H9 (cell line): ENCODE measurements around the gene CAPN14. TPM values are rescaled to one million over a fixed set of nuclear protein-coding genes. Genes with fewer than 3 reads are reported as not detected.

Source experiments
- DNase-seq: peaks from one replicate; pipeline ENCODE4 v3.0.0-alpha.2; 2017
- H2AFZ ChIP-seq: one replicate; pipeline ENCODE4 v1.6.1; 2013; ENCODE audit warnings: mild to moderate bottlenecking, low read length, control low read depth, moderate library complexity
- H2AK5ac ChIP-seq: 2 replicates; pipeline ENCODE4 v1.6.1; 2013; ENCODE audit warnings: low read length, control low read depth, mixed read lengths; ENCODE audit not compliant: insufficient read length
- H2BK120ac ChIP-seq: one replicate; pipeline ENCODE4 v1.6.1; 2013; ENCODE audit warnings: low read depth, mild to moderate bottlenecking, low read length, control low read depth, inconsistent platforms; ENCODE audit not compliant: poor library complexity, severe bottlenecking
- H2BK12ac ChIP-seq: 2 replicates; pipeline ENCODE4 v1.6.1; 2013; ENCODE audit warnings: low read length, control low read depth, mixed read lengths, low read depth; ENCODE audit not compliant: insufficient read length
- H2BK15ac ChIP-seq: 2 replicates; pipeline ENCODE4 v1.6.1; 2013; ENCODE audit warnings: low read depth, low read length, control low read depth
- H2BK20ac ChIP-seq: one replicate; pipeline ENCODE4 v1.6.1; 2013; ENCODE audit warnings: low read depth, mild to moderate bottlenecking, low read length, control low read depth, inconsistent platforms; ENCODE audit not compliant: poor library complexity, severe bottlenecking
- H2BK5ac ChIP-seq: 2 replicates; pipeline ENCODE4 v1.6.1; 2013; ENCODE audit warnings: low read length, control low read depth, mixed read lengths; ENCODE audit not compliant: insufficient read length
- H3K14ac ChIP-seq: 2 replicates; pipeline ENCODE4 v1.6.1; 2013; ENCODE audit warnings: low read length, control low read depth; ENCODE audit not compliant: insufficient read depth
- H3K18ac ChIP-seq: 2 replicates; pipeline ENCODE4 v1.6.1; 2013; ENCODE audit warnings: low read depth, mild to moderate bottlenecking, mixed read lengths, low read length, control low read depth; ENCODE audit not compliant: insufficient read length
- H3K23ac ChIP-seq: 2 replicates; pipeline ENCODE4 v1.6.1; 2013; ENCODE audit warnings: low read length, control low read depth, mixed read lengths, low read depth; ENCODE audit not compliant: insufficient read length
- H3K23me2 ChIP-seq: 2 replicates; pipeline ENCODE4 v1.6.1; 2013; ENCODE audit warnings: low read depth, mild to moderate bottlenecking, mixed read lengths, low read length, control low read depth; ENCODE audit not compliant: insufficient read length, poor library complexity, severe bottlenecking
- H3K27ac ChIP-seq: 2 replicates; pipeline ENCODE4 v1.5.1; 2013; ENCODE audit warnings: low read length, control low read depth, mixed read lengths, low read depth; ENCODE audit not compliant: insufficient read length
- H3K27me3 ChIP-seq: 2 replicates; pipeline ENCODE4 v1.6.1; 2013; ENCODE audit warnings: low read length, control low read depth, inconsistent platforms; ENCODE audit not compliant: insufficient read depth
- H3K4ac ChIP-seq: 2 replicates; pipeline ENCODE4 v1.6.1; 2013; ENCODE audit warnings: low read depth, mild to moderate bottlenecking, control low read depth, inconsistent platforms, low read length, moderate library complexity
- H3K4me1 ChIP-seq: 2 replicates; pipeline ENCODE4 v1.6.1; 2013; ENCODE audit warnings: low read length, control low read depth, inconsistent platforms; ENCODE audit not compliant: insufficient read depth
- H3K4me2 ChIP-seq: 2 replicates; pipeline ENCODE4 v1.6.1; 2013; ENCODE audit warnings: low read length, control low read depth, mixed read lengths; ENCODE audit not compliant: insufficient read length, insufficient read depth
- H3K56ac ChIP-seq: 2 replicates; pipeline ENCODE4 v1.6.1; 2013; ENCODE audit warnings: low read depth, mild to moderate bottlenecking, mixed read lengths, low read length, control low read depth; ENCODE audit not compliant: insufficient read length
- H3K79me1 ChIP-seq: 2 replicates; pipeline ENCODE4 v1.6.1; 2013; ENCODE audit warnings: low read depth, mild to moderate bottlenecking, moderate library complexity, low read length, control low read depth, inconsistent platforms; ENCODE audit not compliant: insufficient read depth, poor library complexity, severe bottlenecking
- H3K79me2 ChIP-seq: 2 replicates; pipeline ENCODE4 v1.6.1; 2013; ENCODE audit warnings: low read length, control low read depth, inconsistent platforms; ENCODE audit not compliant: insufficient read depth
- H3K9ac ChIP-seq: 2 replicates; pipeline ENCODE4 v1.6.1; 2013; ENCODE audit warnings: low read length, control low read depth, mixed read lengths; ENCODE audit not compliant: insufficient read length; ENCODE audit errors: extremely low read depth
- H3K9me3 ChIP-seq: one replicate; pipeline ENCODE4 v1.6.1; 2013; ENCODE audit warnings: low read depth, low read length, inconsistent platforms; ENCODE audit not compliant: control insufficient read depth
- H3T11ph ChIP-seq: one replicate; pipeline ENCODE4 v1.6.1; 2013; ENCODE audit warnings: mild to moderate bottlenecking, low read length, control low read depth, inconsistent platforms
- H4K20me1 ChIP-seq: one replicate; pipeline ENCODE4 v1.6.1; 2013; ENCODE audit not compliant: control insufficient read depth, insufficient read length, insufficient read depth
- H4K5ac ChIP-seq: 2 replicates; pipeline ENCODE4 v1.6.1; 2013; ENCODE audit warnings: low read depth, mild to moderate bottlenecking, mixed read lengths, low read length, control low read depth; ENCODE audit not compliant: insufficient read length
- H4K8ac ChIP-seq: replicated peaks from 2 replicates; pipeline ENCODE4 v1.6.1; 2013; ENCODE audit warnings: low read length, control low read depth, mixed read lengths, low read depth; ENCODE audit not compliant: insufficient read length
- H4K91ac ChIP-seq: 2 replicates; pipeline ENCODE4 v1.6.1; 2013; ENCODE audit warnings: low read depth, mild to moderate bottlenecking, moderate library complexity, mixed read lengths, low read length, control low read depth; ENCODE audit not compliant: insufficient read length
- H3K27ac Mint-ChIP-seq, 3 experiments: 2 replicates in 2 of 3; 3 replicates in 1 of 3; pipeline ENCODE4 v1.8.0; 2020 to 2021; ENCODE audit warnings: mixed read lengths in 3 of 3, mild to moderate bottlenecking in 1 of 3, moderate library complexity in 1 of 3
- H3K27me3 Mint-ChIP-seq: 2 replicates; pipeline ENCODE4 v1.8.0; 2021; ENCODE audit warnings: low read depth, mild to moderate bottlenecking, moderate library complexity, mixed read lengths
- H3K36me3 Mint-ChIP-seq, 3 experiments: 2 replicates in 2 of 3; 3 replicates in 1 of 3; pipeline ENCODE4 v1.8.0; 2020 to 2021; ENCODE audit warnings: low read depth in 3 of 3, mixed read lengths in 3 of 3; ENCODE audit not compliant: insufficient read depth in 1 of 3
- H3K4me1 Mint-ChIP-seq, 2 experiments: 2 replicates each; pipeline ENCODE4 v1.8.0; 2020; ENCODE audit warnings: mixed read lengths in 2 of 2
- H3K4me3 Mint-ChIP-seq, 2 experiments: 2 replicates in 1 of 2; 3 replicates in 1 of 2; pipeline ENCODE4 v1.8.0; 2020 to 2021; ENCODE audit warnings: mild to moderate bottlenecking in 2 of 2, mixed read lengths in 2 of 2, moderate library complexity in 1 of 2
- H3K9me3 Mint-ChIP-seq, 2 experiments: 2 replicates in 1 of 2; 3 replicates in 1 of 2; pipeline ENCODE4 v1.8.0; 2020; ENCODE audit warnings: mild to moderate bottlenecking in 2 of 2, mixed read lengths in 2 of 2, moderate library complexity in 1 of 2
- CTCF ChIP-seq: fragments of 200-600 bp; sonication (generic); conservative IDR thresholded peaks from 3 replicates; pipeline ENCODE4 v1.8.0; 2021; ENCODE audit warnings: antibody characterized with exemption, mild to moderate bottlenecking
- WGBS: extraction: QIAGEN DNeasy Blood & Tissue Kit; methylation state at CpG from one replicate; pipeline ENCODE4 v1.1.7; 2013; ENCODE audit warnings: missing lambda C conversion rate, low lambda C conversion rate, mixed read lengths; ENCODE audit not compliant: insufficient read length; ENCODE audit errors: extremely low coverage; 5-methylcytosine and 5-hydroxymethylcytosine counted together
- total RNA-seq: library from RNA; stranded (reverse); gene quantifications from 2 replicates; pipeline ENCODE4 v1.2.1, GENCODE V29; 2021

Gene CAPN14
- total RNA-seq, 1 experiment from 2014 or later: 0.09 TPM

GRCh38 chr2:31136732-31137131, 80.6 kb downstream of the CAPN14 start:
- Mint-ChIP-seq H3K4me1 (peaks cover 31 to 44% of the 10 kb centered on the region in 2 experiments), H3K36me3 (no peaks in the 10 kb centered on the region), H3K9me3 (0 out of 5 replicates have a peak, but pooled peaks cover 0 to 6% of the 10 kb centered on the region in 2 experiments), H3K4me3 (peak overlapping the region; percentile 65 to 86), H3K27ac (no peak overlapping the region), H3K27me3 (peaks cover 75% of the 10 kb centered on the region)
- no peak overlapping the region for H2BK12ac ChIP-seq
- no peak overlapping the region for H3K56ac ChIP-seq
- DNase-seq: no peak
- H2BK15ac ChIP-seq: no peak overlapping the region
- peak overlapping the region; percentile 39 for H3K4me2 ChIP-seq
- no peak overlapping the region for H3K18ac ChIP-seq
- no peak overlapping the region for H3K9ac ChIP-seq
- no peak overlapping the region for H3K27ac ChIP-seq
- H4K91ac ChIP-seq: no peak overlapping the region
- no peak overlapping the region for H3K4ac ChIP-seq
- H4K8ac ChIP-seq: no peak overlapping the region
- H2BK5ac ChIP-seq: no peak overlapping the region
- no peak overlapping the region for H3K14ac ChIP-seq
- H3K23ac ChIP-seq: no peak overlapping the region
- no peak overlapping the region for H2BK120ac ChIP-seq
- peaks cover 20% of the 10 kb centered on the region; the same call in 1 of the 2 replicates for H3K27me3 ChIP-seq
- H3K9me3 ChIP-seq: no peaks in the 10 kb centered on the region
- peaks cover under 1% of the 10 kb centered on the region; the same call in 1 of the 2 replicates for H3K4me1 ChIP-seq
- H3K79me2 ChIP-seq: no peaks in the 10 kb centered on the region
- no peak overlapping the region for H2BK20ac ChIP-seq
- no peak overlapping the region for H3T11ph ChIP-seq
- no peak overlapping the region for H4K5ac ChIP-seq
- H4K20me1 ChIP-seq: no peaks in the 10 kb centered on the region
- peaks cover 10% of the 10 kb centered on the region for H3K23me2 ChIP-seq
- H2AK5ac ChIP-seq: no peak overlapping the region
- no CpG with 5 or more reads among the region's 10 CpGs for WGBS
- no peaks in the 10 kb centered on the region for H3K79me1 ChIP-seq
- no peak for TF ChIP-seq CTCF
- H2AFZ ChIP-seq: no peak overlapping the region
